RKO (cell line): ENCODE data around the gene AKAP5.

ENCODE experiments used
- DNase-seq: peaks from one replicate; pipeline ENCODE4 v3.0.0-alpha.2; 2016; ENCODE audit warnings: low spot score

The AKAP5 gene

DNA sequence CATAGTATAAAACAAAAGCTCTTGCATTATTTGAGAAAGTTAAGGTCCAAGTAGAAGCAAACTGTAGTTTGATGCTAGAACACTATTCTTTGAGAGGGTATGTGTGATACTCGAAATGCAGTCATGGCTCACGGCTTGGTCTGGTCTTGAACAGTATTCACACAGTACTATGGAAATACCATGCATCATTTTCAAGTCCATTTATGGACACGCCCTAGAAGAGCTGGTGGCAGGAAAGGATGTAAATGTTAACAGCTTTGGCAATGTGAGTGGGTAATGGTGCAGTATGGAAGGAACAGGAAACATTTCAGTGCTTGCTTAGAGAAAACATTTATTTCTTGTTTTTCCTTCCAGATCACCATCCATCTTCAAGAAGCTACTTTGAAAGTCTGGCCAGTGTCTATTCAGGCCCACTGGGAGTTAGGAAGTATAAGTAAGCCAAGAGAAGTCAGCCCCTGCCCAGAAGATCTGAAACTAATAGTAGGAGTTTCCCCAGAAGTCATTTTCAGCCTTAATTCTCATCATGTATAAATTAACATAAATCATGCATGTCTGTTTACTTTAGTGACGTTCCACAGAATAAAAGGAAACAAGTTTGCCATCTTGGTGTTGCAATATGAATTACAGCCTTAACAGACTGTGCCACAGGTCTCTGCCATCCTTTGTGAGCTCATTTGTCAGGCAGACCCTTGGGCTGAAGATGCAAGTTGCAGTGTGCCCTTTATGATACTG, 5.7 kb upstream of the AKAP5 start:
- DNase-seq: no peak

DNA sequence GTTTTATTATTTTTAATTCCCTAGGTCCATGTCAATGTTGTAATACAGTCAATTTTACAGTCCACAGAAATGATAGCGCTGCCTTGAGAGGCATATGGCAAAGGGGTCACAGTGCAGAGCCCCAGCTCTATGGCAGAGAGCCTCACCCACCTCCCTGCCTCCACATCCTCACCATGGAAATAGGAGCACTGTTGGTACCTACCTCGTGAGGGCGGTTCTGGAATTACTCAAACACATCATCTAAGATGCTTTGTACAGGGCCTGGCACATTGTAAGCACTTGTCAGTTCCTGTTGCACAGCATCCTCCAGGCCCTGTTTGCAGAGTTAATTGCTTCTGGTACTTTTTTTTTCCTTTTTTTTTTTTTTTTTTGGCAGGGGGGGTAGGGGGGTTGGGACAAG, 4.1 kb upstream of the AKAP5 start:
- no peak for DNase-seq

DNA sequence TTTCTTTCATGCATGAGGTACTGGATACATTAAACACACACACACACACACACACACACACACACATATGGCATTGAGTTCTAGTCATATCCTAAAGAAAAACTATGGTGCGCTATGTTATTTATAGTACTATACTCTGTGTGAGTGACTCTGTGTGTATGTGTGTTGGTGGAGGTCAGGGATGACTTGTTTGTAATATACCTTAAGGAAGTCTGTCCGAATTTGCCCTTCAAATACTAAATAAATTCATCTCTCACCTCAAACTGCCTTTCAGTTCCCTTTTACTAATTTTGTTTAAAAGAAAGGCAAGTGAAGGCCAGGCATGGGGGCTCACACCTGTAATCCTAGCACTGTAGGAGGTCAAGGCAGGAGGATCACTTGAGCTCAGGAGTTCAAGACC, 2.1 kb upstream of the AKAP5 start:
- no peak for DNase-seq

DNA sequence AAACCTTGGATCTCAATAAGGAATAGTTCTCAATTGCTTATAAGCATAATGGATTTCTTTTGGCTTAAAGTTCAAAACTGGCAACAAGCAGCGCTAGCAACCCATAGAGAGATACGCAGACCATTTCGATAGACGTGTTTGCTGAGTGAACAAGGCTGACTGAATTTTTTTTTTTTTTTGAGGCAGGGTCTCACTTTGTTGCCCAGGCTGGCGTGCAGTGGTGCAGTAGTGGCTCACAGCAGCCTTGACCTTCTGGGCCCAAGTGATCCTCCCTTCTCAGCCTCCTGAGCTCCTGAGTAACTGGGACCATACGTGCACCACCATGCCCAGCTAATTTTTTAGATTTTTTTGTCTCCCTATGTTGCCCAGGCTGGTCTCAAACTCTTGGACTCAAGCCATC, 1.4 kb upstream of the AKAP5 start:
- DNase-seq: no peak

DNA sequence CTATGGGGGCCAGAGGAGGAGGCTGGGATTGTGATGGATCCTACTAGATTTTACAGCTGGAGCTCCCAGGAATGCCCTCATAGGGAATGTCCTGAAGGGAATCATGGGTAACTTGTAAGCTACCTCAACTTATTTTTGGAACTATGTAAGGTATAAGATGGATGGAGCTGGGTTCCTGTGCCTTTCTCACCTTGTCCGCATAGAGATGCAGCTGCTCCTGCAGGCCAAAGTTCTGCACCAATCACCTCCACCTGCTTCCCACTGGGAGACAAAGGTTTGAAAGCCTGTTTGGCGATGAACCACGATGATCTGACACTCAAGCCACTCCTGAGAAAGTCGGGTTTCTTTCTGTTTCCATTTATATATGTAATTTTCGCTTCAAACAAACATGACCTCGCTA, 648 bp upstream of the AKAP5 start:
- DNase-seq: no peak

DNA sequence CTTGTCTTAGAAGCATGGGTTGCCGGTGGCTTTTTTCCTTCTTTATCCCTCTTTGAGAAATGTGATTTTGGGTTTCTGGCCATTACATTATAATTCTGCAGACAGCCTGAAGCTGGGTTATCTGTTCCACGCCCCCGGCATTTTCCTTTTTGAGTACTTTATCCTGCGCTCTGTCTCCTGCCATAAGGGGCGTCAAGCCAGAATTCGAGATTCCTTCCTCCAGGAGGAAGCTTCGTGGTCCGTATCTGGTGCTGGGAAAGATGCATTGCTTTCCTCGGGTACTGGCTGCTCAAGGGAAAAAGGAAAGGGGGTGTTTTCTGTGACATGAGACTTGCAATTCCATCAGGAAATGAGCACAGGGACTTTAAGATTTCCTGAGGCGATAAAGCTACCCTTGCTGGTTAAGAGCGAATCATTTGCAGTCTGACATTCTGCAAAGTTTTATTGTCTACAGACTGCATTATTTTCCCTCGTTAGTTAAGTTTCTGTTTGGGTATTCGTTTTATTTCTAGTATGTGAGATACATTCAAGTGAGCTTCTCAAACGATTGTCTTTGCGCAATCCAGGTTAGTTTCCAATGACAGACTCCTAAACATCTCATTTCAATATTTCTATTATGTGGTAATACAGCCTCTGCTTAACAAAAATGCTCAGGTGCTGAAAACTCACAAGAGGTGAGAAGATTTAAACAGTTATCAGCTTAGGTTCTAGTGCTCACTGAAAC, 694 bp downstream of the AKAP5 start:
- peak; percentile 62 for DNase-seq

DNA sequence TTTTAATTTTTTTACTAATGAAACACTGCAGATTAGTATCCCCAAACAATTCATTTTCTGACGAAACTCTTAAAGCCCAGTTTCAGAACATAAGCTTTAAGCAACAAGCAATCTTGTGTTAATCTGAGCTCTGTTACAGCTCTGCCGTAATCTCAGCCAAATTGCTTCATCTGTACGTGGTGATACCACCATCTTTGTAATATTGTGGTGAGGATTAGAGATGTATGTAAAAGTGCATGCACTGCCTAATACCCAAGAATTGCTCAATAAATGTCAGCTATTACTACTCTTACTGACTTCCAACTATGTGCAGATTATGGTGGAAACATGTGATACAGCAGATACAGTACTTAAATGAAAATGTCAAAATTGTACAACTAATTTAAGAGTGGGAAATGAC, 1.8 kb downstream of the AKAP5 start:
- DNase-seq: no peak

DNA sequence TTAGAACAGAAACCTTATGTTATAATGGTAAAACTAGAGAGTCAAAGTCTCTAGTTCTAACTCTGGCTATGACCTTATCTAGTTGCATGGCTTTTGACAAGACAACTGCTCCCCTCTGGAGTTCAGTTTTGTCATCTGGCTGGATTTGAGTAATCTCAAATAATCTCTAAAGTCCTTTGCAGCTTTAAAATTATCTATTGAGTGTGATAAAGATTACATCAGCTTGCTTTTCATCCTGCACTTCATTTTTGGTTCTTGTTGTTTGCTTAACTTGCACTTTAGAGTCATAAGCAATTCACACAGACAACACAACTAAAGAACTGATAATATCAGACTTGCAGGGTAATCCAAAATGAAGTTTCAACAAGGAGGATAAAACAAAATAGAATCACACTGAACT, 2.3 kb downstream of the AKAP5 start:
- DNase-seq: no peak

DNA sequence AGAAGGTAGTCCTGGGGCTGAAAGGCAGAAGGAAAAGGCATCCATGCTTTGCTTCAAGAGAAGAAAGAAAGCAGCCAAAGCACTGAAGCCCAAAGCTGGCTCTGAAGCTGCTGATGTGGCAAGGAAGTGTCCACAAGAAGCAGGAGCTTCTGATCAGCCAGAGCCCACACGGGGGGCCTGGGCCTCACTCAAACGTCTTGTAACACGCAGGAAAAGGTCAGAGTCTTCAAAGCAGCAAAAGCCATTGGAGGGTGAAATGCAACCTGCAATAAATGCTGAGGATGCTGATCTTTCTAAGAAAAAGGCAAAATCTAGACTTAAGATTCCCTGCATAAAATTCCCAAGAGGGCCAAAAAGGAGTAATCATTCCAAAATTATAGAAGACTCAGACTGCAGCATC, 3.2 kb downstream of the AKAP5 start:
- DNase-seq: no peak

DNA sequence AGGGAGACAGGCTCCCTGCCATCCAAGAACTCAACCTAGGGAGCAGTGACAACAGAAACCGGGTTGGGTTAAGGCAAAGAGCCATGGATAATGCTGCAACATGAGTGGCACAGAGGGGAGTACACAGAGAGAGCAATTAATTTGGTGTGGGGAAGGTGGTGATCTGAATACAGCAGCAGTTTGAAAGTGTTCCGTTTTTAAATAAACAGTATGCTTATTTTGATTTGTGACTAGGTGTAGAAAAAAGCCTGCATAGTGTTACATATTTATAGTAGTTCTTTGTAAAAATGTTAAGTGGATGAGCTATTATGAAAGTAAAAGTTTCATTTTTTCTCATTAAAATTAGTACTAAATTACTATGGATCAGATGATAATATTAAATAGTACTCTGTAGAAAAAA, 8.7 kb downstream of the AKAP5 start:
- no peak for DNase-seq

DNA sequence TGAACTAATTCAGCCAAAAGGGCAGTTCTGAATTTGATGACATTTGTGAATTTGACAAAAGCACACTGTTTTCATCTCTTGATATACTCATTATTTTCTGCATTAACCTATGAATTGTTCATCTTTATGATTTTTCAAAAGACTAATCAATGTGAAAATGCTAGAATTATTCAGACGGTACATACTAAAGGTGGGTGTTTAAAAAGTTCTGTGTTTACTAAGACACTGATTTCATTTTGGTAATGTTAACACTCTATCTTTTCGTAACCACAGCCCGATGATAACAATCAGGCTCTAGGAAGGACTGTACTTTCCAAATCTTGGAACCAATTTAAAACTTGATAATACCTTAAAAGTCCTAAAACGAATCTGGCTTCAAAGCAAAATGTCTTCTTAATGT, 9.4 kb downstream of the AKAP5 start:
- no peak for DNase-seq

DNA sequence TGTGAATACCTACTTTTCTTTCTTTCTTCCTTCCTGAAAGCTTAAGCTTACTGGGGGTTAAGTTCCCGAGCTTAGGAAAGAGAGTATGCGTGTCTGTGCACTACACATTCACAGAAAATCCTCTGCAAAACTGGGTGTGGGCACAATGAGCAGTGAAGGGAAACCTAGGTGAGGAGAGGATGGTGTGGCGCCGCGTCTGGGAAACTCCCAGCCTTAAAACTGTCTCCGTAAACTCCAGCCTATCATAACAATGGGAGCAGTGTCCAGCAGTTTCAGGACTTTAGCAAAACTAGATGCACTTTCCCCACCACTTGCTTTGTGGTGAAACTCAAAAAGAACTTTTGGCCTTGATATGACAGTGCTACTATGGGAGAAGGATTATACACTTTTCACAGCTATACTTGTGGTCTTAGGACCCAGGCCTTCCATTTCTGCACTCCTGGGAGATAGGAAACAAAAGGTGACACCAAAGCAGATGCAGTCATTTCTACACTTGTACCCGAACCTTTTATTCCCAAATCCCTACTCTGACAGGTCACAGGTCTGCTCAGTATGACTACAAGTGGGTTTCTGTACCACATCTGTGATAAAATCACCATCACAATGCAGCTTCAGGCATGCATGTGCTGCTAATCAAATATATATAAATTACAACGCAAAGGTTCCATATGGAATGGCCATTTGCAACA, 10.4 kb downstream of the AKAP5 start:
- no peak for DNase-seq

DNA sequence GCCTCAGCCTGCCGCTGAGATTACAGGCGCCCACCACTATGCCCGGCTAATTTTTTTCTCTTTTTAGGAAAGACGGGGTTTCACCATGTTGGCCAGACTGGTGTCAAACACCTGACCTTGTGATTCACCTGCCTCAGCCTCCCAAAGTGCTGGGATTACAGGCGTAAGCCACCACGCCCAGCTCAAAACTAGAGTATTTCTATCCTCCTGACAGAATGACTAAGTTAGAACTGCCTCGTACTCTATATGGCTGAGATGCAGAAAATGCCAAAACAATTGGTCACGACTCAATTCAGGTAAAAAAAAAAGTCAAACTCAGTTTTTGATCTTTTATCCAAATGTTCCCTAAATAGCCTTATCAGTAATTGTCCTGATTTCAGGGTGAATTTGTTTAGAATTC, 11.1 kb downstream of the AKAP5 start:
- DNase-seq: no peak

DNA sequence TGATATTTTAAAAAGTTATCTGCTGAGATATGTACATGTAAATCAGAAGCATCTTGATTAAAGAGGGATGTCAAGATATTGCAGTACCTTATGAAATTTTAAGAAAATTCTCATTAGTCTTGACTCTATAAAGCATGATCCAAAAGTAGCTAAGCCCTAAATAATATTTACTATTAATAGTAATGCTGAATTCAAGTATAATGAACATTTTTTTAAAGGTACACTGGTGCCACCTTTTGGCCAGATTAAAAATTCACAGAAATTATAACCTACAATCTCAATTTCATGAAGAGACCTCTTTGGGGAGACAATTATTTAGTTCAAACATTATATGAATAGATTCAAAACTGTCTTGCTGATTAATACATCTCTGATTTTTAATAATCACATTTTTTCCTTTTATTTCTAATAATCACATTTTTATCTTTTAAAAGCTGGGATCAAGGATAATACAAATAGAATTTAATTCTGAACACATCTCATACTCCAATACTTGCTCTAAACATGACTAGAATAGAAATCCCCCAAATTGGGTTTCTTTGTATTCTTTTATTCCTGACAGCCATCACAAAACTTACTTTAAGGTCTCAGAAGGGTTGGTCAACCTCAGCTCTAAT, 13.4 kb downstream of the AKAP5 start:
- DNase-seq: peak; percentile 35

DNA sequence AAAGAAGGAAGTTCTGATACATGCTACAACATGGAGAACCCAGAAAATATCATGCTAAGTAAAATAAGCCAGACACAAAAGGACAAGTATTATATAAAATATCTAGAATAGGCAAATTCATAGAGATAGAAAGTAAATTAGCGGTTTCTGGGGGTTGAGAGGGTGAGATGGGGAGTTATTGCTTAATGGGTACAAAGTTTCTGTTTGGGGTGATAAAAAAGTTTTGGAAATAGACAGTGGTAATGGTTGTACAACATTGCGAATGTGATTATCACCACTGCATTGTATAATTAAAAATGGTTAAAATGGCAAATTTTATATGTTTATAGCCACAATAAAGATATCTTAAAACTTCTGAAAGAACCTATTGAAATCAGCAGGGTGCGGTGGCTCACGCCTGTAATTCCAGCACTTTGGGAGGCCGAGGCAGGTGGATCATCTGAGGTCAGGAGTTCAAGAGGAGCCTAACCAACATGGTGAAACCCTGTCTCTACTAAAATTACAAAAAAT, 23.3 kb downstream of the AKAP5 start:
- no peak for DNase-seq

DNA sequence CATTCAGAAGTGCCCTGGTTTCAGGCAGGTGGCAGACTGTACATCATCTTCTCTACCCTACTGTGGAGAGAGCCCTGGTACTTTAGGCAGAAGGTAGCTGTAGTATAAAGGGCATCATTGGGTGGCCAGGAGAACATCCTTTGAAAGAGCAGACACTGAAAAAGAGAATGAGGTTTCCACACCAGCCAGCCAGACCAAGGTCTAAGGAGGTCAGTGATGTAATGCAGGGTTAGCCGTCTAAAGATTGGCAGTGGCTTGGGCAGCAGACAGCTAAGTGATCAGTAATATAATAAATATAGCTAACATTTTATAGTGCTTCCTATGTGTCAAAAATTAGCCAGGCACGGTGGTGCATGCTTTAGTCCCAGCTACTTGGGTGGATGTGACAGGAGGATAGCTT, 26.3 kb downstream of the AKAP5 start:
- DNase-seq: no peak

DNA sequence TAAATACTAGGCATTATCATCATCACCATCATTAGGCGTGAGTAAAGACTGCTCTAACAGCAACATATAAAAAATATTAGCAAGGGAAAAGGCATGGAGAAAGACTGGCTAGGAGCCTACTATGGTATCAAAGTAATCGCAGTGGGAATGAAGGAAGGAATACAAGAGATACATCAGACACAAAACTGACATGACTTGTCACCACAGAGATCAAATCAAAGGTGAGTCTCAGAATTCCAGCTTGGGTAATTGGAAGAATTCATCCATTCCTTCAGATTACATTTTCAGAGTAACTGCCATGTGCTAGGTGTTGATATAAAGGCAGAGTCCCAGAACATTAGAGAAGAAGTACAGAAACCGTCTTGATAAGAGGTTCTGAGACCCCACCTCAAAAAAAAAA, 28.2 kb downstream of the AKAP5 start:
- DNase-seq: no peak

DNA sequence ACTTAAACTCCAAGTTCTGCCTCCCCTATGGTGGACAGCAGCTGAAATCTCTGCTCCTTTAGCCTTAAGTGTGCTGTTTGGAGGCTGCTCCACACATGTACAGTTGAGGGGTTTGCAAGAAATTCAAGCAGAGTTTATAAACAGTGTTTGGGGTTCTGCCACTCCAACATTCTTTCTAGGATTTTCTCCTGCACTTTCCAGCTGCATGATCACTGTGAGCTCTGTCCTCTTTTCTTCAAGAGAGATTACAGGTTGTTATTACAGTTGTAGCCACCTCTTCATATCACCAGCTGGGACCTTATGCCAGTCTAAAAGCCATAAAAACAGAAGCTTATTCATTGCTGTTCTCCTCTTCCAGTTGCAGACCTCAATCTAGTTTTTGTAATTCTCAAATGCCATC, 30.0 kb downstream of the AKAP5 start:
- DNase-seq: no peak

DNA sequence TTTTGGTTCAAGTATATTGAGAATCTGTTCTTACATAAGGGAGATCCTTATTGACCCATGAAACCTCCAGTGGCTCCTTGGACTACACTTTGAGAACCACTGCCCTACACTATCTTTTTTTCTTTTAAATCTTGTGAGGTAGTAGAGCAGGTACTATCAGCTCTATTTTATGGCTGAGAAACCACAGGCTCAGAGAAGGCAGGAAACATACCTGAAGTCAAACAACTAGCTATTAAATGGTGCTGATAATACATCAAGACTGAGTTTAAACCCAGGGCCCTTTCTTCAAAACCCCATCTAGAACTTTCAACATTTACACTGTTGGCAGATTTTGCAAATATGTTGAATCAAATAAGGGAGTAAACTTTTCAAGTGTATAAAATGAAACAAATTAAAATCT, 31.5 kb downstream of the AKAP5 start:
- DNase-seq: no peak

DNA sequence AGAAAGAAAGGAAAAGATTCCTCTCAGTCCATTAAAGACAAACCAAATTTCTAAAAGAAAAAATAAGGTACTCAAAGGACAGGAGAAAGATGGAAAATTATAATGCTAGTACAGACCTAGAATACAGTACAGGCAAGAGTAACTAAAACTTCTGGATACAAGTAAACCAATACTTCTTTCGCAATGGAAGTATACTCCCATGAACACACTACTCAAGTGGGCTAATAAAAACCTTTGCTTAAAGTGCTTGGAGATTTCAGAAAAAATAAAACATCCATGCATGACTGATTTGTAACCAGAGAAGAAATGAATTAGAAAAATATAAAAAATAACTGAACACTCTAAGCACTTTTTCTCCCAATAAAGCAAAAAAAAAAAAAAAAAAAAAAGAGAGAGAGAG, 34.8 kb downstream of the AKAP5 start:
- DNase-seq: no peak

DNA sequence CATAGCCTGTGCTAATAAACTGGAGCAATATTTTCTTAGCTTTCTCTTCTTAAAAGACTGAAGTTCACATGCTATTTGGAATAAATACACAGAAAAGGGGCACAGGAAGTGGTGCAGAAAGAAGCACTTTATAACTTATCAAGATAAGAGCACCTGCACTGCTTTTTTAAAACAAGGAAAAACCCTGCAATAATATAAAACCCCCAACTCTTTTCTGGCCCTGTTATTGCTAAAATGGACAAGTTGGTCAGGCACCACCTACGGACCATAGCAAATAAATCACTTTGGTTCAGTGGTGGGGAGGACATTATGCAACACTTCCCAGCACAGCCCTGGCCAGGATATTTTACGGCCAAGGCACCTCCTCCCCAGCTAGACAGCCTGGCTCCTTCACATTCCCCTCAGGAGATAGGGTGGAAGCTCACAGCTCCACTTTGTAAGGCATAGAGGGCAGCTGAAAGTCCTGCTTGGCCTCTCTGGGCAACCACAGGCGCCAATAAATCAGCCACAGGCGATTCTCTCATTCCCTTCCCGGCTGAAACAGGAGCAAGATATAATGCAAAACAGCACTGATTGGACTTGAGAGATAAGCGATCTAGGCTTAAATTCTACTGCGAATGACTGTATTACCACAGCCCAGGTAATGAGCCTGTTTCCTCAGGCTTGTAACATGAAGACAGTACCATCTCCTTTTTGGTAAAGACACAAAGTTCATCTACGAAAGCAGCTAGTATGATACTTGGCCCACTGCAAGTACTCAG, 36.3 kb downstream of the AKAP5 start:
- DNase-seq: peak; percentile 61

DNA sequence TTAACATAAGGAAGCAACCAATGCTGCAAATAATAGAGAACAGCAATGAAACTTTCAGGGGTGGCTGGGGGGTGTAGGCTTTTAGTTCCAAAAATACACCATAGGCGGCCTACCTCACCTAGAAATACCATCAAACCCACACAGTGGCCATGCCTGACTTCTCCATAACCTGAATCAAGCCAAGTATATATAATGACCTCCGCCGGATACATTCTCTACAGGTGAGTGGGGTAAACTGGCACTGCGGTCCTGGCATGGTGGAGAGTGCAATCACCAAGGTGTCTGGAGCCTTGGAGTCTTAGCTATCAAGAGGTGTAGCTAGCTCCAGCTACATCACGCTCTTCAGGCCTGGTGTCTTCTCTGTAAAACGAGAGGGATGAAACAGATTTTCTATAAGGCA, 37.2 kb downstream of the AKAP5 start:
- DNase-seq: no peak
